DOHH2 (cell line): ENCODE results near the gene BPTF.
A peak's percentile ranks its signal among the peaks of the same experiment; 100 is the strongest.
"Not testable (repeated sequence)": the region's sequence is repeated elsewhere in the genome, so short reads cannot be mapped to it uniquely, and the experiment has no call there.

Experiments used
- H3F3A ChIP-seq: fragments of 200-600 bp; sonication (generic), shearing (Covaris generic); 2 replicates; pipeline ENCODE4 v1.6.0; 2016; ENCODE audit warnings: antibody characterized with exemption, mild to moderate bottlenecking; ENCODE audit not compliant: control insufficient read depth, insufficient read depth
- H3K27ac ChIP-seq: fragments of 200-600 bp; sonication (generic); 2 replicates; pipeline ENCODE4 v1.5.1; 2014; ENCODE audit warnings: low read depth, mild to moderate bottlenecking, low read length, moderate library complexity
- H3K27me3 ChIP-seq: fragments of 200-600 bp; sonication (generic); 2 replicates; pipeline ENCODE4 v1.6.1; 2014; ENCODE audit warnings: mild to moderate bottlenecking, low read length, mixed read lengths; ENCODE audit not compliant: control insufficient read depth
- H3K36me3 ChIP-seq: fragments of 200-600 bp; sonication (generic); 2 replicates; pipeline ENCODE4 v1.6.1; 2014; ENCODE audit warnings: mild to moderate bottlenecking, low read length, moderate library complexity, mixed read lengths; ENCODE audit not compliant: control insufficient read depth
- H3K4me1 ChIP-seq: fragments of 200-600 bp; sonication (generic); 2 replicates; pipeline ENCODE4 v1.6.1; 2014; ENCODE audit warnings: mild to moderate bottlenecking, low read length, mixed read lengths; ENCODE audit not compliant: control insufficient read depth
- H3K4me2 ChIP-seq: fragments of 200-600 bp; sonication (generic); 2 replicates; pipeline ENCODE4 v1.6.0; 2014; ENCODE audit warnings: mild to moderate bottlenecking, low read length, moderate library complexity
- H3K4me3 ChIP-seq: fragments of 200-600 bp; sonication (generic); 2 replicates; pipeline ENCODE4 v1.5.1; 2014; ENCODE audit warnings: mild to moderate bottlenecking, low read length, mixed read lengths
- H3K79me2 ChIP-seq: fragments of 200-600 bp; sonication (generic); 2 replicates; pipeline ENCODE4 v1.6.1; 2014; ENCODE audit warnings: mild to moderate bottlenecking, low read length, mixed read lengths; ENCODE audit not compliant: control insufficient read depth
- H3K9me2 ChIP-seq: fragments of 200-600 bp; sonication (generic); replicated peaks from 2 replicates; pipeline ENCODE4 v1.6.1; 2014; ENCODE audit warnings: mild to moderate bottlenecking, low read length, mixed read lengths; ENCODE audit not compliant: control insufficient read depth
- H3K9me3 ChIP-seq: fragments of 200-600 bp; sonication (generic); 2 replicates; pipeline ENCODE4 v1.6.1; 2014; ENCODE audit warnings: antibody characterized with exemption, low read length, mixed read lengths; ENCODE audit not compliant: control insufficient read depth, insufficient read depth
- H4K20me1 ChIP-seq: fragments of 200-600 bp; sonication (generic); 2 replicates; pipeline ENCODE4 v1.6.0; 2014; ENCODE audit warnings: low read depth, mild to moderate bottlenecking, antibody characterized with exemption, low read length, moderate library complexity; ENCODE audit not compliant: control insufficient read depth, insufficient read depth
- EZH2phosphoT487 ChIP-seq: fragments of 200-600 bp; sonication (generic); IDR thresholded peaks from 2 replicates; pipeline ENCODE4 v1.6.1; 2017; ENCODE audit warnings: borderline replicate concordance, mild to moderate bottlenecking, antibody characterized with exemption, low read length, moderate library complexity, mixed read lengths
- TF ChIP-seq, protein P1 (sequence below): fragments of 200-600 bp; sonication (generic); IDR thresholded peaks from one replicate; pipeline ENCODE4 v1.5.1; 2014; ENCODE audit warnings: antibody characterized with exemption, mild to moderate bottlenecking, low read depth, low read length; ENCODE audit not compliant: poor library complexity, severe bottlenecking

Gene BPTF

DNA sequence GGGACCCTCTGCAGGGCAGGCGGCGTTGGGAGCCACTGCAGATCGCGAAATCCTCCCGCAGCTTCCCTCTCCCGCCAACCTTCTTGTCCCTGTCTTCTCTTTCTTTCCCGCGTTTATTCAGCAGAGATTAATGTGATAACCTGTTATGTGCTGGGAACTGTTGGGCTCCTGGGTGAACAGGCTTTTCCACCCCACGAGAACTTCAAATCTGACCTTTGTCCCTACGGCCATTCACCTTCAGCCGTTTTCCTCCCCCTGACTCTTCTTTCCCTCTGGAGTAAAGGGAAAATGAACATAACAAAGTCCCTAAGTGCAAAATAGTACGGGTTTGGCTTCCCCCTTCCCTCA is 195.1 kb downstream of the BPTF start:
- Histone ChIP-seq H3K9me2 (no peaks in the 10 kb centered on the region), H3K27ac (peak overlapping the region; percentile 51), H3K9me3 (no peaks in the 10 kb centered on the region), H3K27me3 (0 out of 2 replicates have a peak, but pooled peaks cover 2% of the 10 kb centered on the region), H3K36me3 (no peaks in the 10 kb centered on the region), H3K4me3 (peak overlapping the region; percentile 83), H3K4me2 (peak overlapping the region; percentile 96), H4K20me1 (no peaks in the 10 kb centered on the region), H3F3A (peaks cover 8% of the 10 kb centered on the region), H3K4me1 (peaks cover 13% of the 10 kb centered on the region), H3K79me2 (no peaks in the 10 kb centered on the region)
- TF ChIP-seq EZH2phosphoT487, result no peak
- TF ChIP-seq, protein P1, sequence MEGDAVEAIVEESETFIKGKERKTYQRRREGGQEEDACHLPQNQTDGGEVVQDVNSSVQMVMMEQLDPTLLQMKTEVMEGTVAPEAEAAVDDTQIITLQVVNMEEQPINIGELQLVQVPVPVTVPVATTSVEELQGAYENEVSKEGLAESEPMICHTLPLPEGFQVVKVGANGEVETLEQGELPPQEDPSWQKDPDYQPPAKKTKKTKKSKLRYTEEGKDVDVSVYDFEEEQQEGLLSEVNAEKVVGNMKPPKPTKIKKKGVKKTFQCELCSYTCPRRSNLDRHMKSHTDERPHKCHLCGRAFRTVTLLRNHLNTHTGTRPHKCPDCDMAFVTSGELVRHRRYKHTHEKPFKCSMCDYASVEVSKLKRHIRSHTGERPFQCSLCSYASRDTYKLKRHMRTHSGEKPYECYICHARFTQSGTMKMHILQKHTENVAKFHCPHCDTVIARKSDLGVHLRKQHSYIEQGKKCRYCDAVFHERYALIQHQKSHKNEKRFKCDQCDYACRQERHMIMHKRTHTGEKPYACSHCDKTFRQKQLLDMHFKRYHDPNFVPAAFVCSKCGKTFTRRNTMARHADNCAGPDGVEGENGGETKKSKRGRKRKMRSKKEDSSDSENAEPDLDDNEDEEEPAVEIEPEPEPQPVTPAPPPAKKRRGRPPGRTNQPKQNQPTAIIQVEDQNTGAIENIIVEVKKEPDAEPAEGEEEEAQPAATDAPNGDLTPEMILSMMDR, result no peak

DNA sequence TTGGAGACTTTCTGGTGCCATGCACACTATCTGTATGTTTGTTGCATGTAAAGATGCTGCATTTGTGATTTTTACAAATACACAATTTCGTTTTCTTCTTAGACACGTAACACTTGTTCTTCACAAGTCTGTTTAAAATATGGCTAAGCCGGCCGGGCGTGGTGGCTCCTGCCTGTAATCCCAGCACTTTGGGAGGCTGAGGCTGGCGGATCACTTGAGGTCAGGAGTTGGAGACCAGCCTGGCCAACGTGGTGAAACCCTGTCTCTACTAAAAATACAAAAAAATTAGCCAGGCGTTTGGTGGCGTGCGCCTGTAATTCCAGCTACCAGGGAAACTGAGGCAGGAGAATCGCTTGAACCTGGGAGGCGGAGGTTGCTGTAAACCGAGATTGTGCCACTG is 195.5 kb downstream of the BPTF start:
- not testable (repeated sequence) for H4K20me1 ChIP-seq, H3K36me3 ChIP-seq, H3K27me3 ChIP-seq, H3K9me3 ChIP-seq, H3K79me2 ChIP-seq, H3K9me2 ChIP-seq, H3K27ac ChIP-seq, H3F3A ChIP-seq
- Histone ChIP-seq H3K4me3 (peak overlapping the region; percentile 83), H3K4me2 (peak overlapping the region; percentile 96), H3K4me1 (peaks cover 13% of the 10 kb centered on the region)

DNA sequence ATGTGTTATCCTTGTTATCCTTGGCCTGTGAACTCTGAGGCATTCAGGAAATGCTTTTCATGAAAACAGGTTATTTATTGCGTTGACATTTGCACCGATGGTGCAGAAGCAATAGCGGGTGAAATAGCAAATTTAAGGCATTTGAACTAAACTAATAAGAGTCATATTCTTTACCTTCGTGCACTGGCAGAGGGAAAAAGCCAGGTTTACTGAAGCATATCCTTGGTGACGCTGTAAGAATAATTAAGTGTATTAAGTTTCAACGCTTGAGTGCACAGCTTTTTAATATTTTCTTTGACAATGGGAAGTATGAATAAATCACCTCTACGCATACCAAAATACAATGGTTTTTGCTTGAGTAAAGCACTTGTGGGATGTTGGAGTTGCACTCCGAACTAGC is 196.7 kb downstream of the BPTF start:
- Histone ChIP-seq H3K4me1 (peaks cover 13% of the 10 kb centered on the region), H3K79me2 (no peaks in the 10 kb centered on the region), H4K20me1 (no peaks in the 10 kb centered on the region), H3F3A (peaks cover 8% of the 10 kb centered on the region), H3K9me3 (no peaks in the 10 kb centered on the region), H3K27ac (no peak overlapping the region), H3K27me3 (no peaks in the 10 kb centered on the region), H3K9me2 (no peaks in the 10 kb centered on the region), H3K36me3 (no peaks in the 10 kb centered on the region), H3K4me2 (no peak overlapping the region), H3K4me3 (no peak overlapping the region)
- TF ChIP-seq EZH2phosphoT487, result no peak
- TF ChIP-seq, protein P1, result no peak

DNA sequence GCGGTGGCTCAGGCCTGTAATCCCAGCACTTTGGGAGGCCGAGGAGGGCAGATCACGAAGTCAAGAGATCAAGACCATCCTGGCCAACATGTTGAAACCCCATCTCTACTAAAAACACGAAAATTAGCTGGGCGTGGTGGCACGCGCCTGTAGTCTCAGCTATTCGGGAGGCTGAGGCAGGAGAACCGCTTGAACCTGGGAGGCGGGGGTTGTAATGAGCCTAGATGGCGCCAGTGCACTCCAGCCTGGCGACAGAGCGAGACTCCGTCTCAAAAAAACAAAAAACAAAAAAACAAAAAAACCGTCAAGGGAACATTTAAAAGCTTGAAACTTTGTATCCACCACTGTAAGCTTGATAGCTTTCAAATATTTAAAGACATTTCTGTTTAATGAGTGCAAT is 197.2 kb downstream of the BPTF start:
- not testable (repeated sequence) for H3K27ac ChIP-seq, H3K27me3 ChIP-seq, H3K4me3 ChIP-seq, H3K4me2 ChIP-seq, H3K79me2 ChIP-seq, H3K36me3 ChIP-seq, H3F3A ChIP-seq, H4K20me1 ChIP-seq, H3K9me2 ChIP-seq, H3K9me3 ChIP-seq
- TF ChIP-seq, protein P1, result peak; percentile 47
- peaks cover 13% of the 10 kb centered on the region for H3K4me1 ChIP-seq
